CD4-positive, alpha-beta T cell (primary cell): ENCODE measurements around the gene DCLK1. TPM values are rescaled to one million over a fixed set of nuclear protein-coding genes. Genes with fewer than 3 reads are reported as not detected.
"Not testable (repeated sequence)": the region's sequence is repeated elsewhere in the genome, so short reads cannot be mapped to it uniquely, and the experiment has no call there.

Experiments used
- ATAC-seq: fragments of 200-7000 bp; cut with Tn5 transposase; one replicate; pipeline ENCODE4 v1.10.0; 2022; ENCODE audit warnings: mild to moderate bottlenecking; ENCODE audit not compliant: poor library complexity
- CTCF ChIA-PET: fragments of 350-600 bp; sonication (Branson Sonifier 250); formaldehyde crosslinking; loops from one replicate; lab custom pipeline; 2021; ENCODE audit warnings: antibody characterized with exemption, inconsistent platforms; lab: Charles Lee
- POLR2A ChIA-PET: fragments of 350-600 bp; sonication (Branson Sonifier 250); formaldehyde crosslinking; loops from one replicate; lab custom pipeline; 2021; ENCODE audit warnings: antibody characterized with exemption, inconsistent platforms; lab: Charles Lee
- DNase-seq, 14 experiments: peaks; one replicate each; pipeline ENCODE4 v3.0.0-alpha.2; 2013 to 2020; ENCODE audit warnings: mixed read lengths in 2 of 14
- H3K27ac ChIP-seq, 2 donors: one replicate each; pipeline versions ENCODE4 v1.5.1 to v1.7.0; 2013; ENCODE audit warnings: low read length in 2 of 2, low read depth in 1 of 2, mild to moderate bottlenecking in 1 of 2
- H3K27me3 ChIP-seq, 2 experiments: 1 replicate in 1 of 2; 2 replicates in 1 of 2; pipeline versions ENCODE4 v1.6.1 to v1.7.0; 2013; ENCODE audit warnings: low read length in 2 of 2, control low read depth in 1 of 2, mild to moderate bottlenecking in 1 of 2, moderate library complexity in 1 of 2; ENCODE audit not compliant: insufficient read depth in 2 of 2, control insufficient read depth in 1 of 2
- H3K36me3 ChIP-seq: one replicate; pipeline ENCODE4 v1.6.1; 2013; ENCODE audit warnings: low read length, control low read depth; ENCODE audit not compliant: insufficient read depth
- H3K4me1 ChIP-seq: one replicate; pipeline ENCODE4 v1.6.1; 2013; ENCODE audit warnings: low read length, control low read depth; ENCODE audit not compliant: insufficient read depth
- H3K4me3 ChIP-seq: one replicate; pipeline ENCODE4 v1.5.1; 2013; ENCODE audit warnings: mild to moderate bottlenecking, low read length, moderate library complexity
- H3K9me3 ChIP-seq, 2 experiments: 1 replicate in 1 of 2; 2 replicates in 1 of 2; pipeline versions ENCODE4 v1.6.1 to v1.7.0; 2013; ENCODE audit warnings: low read length in 2 of 2, mild to moderate bottlenecking in 2 of 2, control low read depth in 1 of 2, moderate library complexity in 1 of 2; ENCODE audit not compliant: control insufficient read depth in 1 of 2, insufficient read depth in 1 of 2
- H3K27ac Mint-ChIP-seq: one replicate; pipeline ENCODE4 v1.8.0; 2020; ENCODE audit warnings: mixed read lengths
- H3K27me3 Mint-ChIP-seq: one replicate; pipeline ENCODE4 v1.8.0; 2021; ENCODE audit warnings: mixed read lengths
- H3K36me3 Mint-ChIP-seq: one replicate; pipeline ENCODE4 v1.8.0; 2021; ENCODE audit warnings: low read depth, mixed read lengths
- H3K4me1 Mint-ChIP-seq: one replicate; pipeline ENCODE4 v1.8.0; 2021; ENCODE audit warnings: low read depth, mixed read lengths
- H3K4me3 Mint-ChIP-seq: one replicate; pipeline ENCODE4 v1.8.0; 2020; ENCODE audit warnings: mild to moderate bottlenecking, mixed read lengths
- H3K9me3 Mint-ChIP-seq: one replicate; pipeline ENCODE4 v1.8.0; 2020; ENCODE audit warnings: mixed read lengths
- intact Hi-C, 2 experiments: fragments of 100-400 bp; cut with DNase I in 1 of 2; cut with micrococcal nuclease in 1 of 2; formaldehyde crosslinking; loops; one replicate each; pipeline versions ENCODE4 v1.15.1 to v1.9.0; 2023 to 2025; cut with DNase I, micrococcal nuclease
- total RNA-seq, 174 experiments: library from RNA in 2 of 174; stranded (reverse) in 2 of 174; gene quantifications; one replicate each; pipeline ENCODE4 v1.2.3 and lab custom pipeline; 2021 to 2026
- TF ChIP-seq, protein P1 (sequence below): fragments of 200-600 bp; IDR thresholded peaks from one replicate; pipeline ENCODE4 v1.8.0; 2022; ENCODE audit warnings: antibody characterized with exemption, mild to moderate bottlenecking

The DCLK1 gene
- total RNA-seq, 2 experiments from 2014 or later: not detected

DNA sequence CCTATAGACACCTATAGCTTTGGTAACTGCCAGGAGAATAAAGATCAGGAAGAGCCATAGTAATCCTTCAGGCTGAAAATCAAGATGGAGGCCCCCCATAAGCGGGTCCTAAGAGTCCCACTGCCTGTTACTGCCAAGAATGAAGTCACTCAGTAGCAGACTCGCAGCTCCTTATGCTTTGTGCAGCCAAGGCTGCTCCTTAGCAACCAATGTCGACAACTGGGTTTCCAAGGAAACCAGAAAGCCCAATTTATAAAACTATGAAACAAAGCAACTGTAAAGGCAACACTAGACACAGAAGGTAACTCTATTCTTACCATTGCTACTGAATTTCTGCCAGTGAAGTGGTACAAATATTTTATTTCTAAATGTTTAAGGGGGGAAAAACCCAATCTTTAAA, 56.5 kb downstream of the DCLK1 start:
- DNase-seq (no peak), ATAC-seq (no peak)
- H3K4me3 Mint-ChIP-seq: no peak overlapping the region
- TF ChIP-seq, protein P1, sequence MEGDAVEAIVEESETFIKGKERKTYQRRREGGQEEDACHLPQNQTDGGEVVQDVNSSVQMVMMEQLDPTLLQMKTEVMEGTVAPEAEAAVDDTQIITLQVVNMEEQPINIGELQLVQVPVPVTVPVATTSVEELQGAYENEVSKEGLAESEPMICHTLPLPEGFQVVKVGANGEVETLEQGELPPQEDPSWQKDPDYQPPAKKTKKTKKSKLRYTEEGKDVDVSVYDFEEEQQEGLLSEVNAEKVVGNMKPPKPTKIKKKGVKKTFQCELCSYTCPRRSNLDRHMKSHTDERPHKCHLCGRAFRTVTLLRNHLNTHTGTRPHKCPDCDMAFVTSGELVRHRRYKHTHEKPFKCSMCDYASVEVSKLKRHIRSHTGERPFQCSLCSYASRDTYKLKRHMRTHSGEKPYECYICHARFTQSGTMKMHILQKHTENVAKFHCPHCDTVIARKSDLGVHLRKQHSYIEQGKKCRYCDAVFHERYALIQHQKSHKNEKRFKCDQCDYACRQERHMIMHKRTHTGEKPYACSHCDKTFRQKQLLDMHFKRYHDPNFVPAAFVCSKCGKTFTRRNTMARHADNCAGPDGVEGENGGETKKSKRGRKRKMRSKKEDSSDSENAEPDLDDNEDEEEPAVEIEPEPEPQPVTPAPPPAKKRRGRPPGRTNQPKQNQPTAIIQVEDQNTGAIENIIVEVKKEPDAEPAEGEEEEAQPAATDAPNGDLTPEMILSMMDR: no peak
- Histone ChIP-seq H3K4me1 (no peaks in the 10 kb centered on the region), H3K4me3 (no peak overlapping the region), H3K27me3 (no peaks in the 10 kb centered on the region), H3K9me3 (no peaks in the 10 kb centered on the region), H3K27ac (no peak overlapping the region), H3K36me3 (no peaks in the 10 kb centered on the region)
- no peaks in the 10 kb centered on the region for H3K4me1 Mint-ChIP-seq
- peaks cover 4% of the 10 kb centered on the region for H3K9me3 Mint-ChIP-seq
- intact Hi-C loops: no loop called here
- ChIA-PET POLR2A (no interaction called here), CTCF (no interaction called here)
- H3K36me3 Mint-ChIP-seq: no peaks in the 10 kb centered on the region
- no peaks in the 10 kb centered on the region for H3K27me3 Mint-ChIP-seq
- H3K27ac Mint-ChIP-seq: no peak overlapping the region

DNA sequence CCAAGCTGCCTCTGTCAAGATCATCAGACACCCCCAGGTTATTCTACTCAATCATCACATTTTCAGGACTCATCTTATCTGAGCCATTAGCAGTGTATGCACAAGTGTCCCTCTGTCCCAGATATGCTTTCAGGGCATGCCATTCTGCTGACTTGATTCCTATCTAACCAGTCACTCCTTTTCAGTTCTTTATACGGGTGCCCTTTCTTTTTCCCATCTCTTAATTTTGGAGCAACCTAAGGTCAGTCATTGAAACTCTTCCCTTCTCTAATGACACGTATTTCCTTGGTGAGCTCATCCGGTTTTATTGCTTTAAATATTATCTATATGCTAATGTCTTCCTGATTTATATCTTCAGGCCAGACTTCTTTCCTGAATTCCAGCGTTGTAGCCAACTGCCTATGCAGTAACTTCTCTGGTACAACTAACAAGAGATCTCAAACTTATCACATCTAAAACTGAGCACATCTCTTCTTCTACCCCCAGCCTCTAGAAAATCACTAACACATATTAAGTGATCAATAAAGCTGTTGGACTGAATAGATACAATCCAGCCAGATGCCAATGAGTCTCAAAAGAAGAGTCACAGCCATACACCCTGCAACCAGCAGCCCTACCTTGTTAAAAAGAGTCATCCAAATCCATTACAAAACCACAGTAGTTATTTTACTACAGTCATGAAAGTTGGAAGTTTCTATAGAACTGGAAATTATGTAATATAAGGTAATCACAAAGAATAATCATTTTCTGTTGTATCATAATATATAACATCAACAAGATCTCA, 58.8 kb downstream of the DCLK1 start:
- H3K4me1 Mint-ChIP-seq: no peaks in the 10 kb centered on the region
- Histone ChIP-seq H3K9me3 (no peaks in the 10 kb centered on the region), H3K27me3 (no peaks in the 10 kb centered on the region), H3K4me3 (no peak overlapping the region), H3K4me1 (no peaks in the 10 kb centered on the region), H3K36me3 (no peaks in the 10 kb centered on the region), H3K27ac (no peak overlapping the region)
- ChIA-PET POLR2A (no interaction called here), CTCF (no interaction called here)
- H3K27me3 Mint-ChIP-seq: no peaks in the 10 kb centered on the region
- intact Hi-C loops: no loop called here
- H3K36me3 Mint-ChIP-seq: no peaks in the 10 kb centered on the region
- no peak for ATAC-seq
- H3K27ac Mint-ChIP-seq: no peak overlapping the region
- TF ChIP-seq, protein P1: no peak
- peaks cover 4% of the 10 kb centered on the region for H3K9me3 Mint-ChIP-seq
- DNase-seq: no peak
- no peak overlapping the region for H3K4me3 Mint-ChIP-seq

DNA sequence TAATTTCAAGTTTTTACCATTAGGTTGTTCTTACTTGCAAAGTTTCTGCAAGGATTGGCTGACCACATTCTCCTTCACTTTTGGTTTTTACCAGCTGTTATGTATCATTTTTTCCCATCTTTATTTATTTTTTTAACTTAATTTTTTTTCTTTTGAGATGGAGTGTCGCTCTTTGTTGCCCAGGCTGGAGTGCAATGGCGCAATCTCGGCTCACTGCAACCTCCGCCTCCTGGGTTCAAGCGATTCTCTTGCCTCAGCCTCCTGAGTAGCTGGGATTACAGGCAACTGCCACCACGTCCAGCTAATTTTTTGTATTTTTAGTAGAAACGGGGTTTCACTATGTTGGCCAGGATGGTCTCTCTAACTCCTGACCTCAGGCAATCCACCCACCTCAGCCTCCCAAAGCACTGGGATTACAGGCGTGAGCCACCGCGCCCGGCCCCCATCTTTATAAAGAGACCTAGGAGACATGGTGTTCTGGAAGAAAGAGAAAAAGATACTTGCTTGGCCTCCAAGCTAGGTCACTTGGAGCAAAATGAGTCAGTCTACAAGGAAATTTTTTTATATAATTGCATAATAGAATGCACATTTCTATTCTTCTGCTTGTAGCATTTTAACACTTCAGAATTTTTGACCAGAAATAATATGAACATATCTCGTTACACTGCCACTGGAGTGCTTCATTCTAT, 60.5 kb downstream of the DCLK1 start:
- CTCF ChIA-PET, H3K27me3 Mint-ChIP-seq, POLR2A ChIA-PET, H3K36me3 Mint-ChIP-seq, H3K36me3 ChIP-seq, H3K9me3 Mint-ChIP-seq, H3K27me3 ChIP-seq, H3K4me3 Mint-ChIP-seq, DNase-seq, H3K4me1 Mint-ChIP-seq, H3K4me1 ChIP-seq, H3K27ac ChIP-seq, ATAC-seq, H3K27ac Mint-ChIP-seq, H3K9me3 ChIP-seq, intact Hi-C loops, H3K4me3 ChIP-seq: not testable (repeated sequence)
